Endothelial cell (in vitro differentiated cells): Measurements from ENCODE around the gene DDIT4. TPM values are rescaled to one million over a fixed set of nuclear protein-coding genes. Genes with fewer than 3 reads are reported as not detected.
"Not testable (repeated sequence)": the region's sequence is repeated elsewhere in the genome, so short reads cannot be mapped to it uniquely, and the experiment has no call there.

Experiments used
- DNase-seq: peaks from one replicate; pipeline ENCODE4 v3.0.0; 2021; ENCODE audit warnings: low spot score
- H3K27ac Mint-ChIP-seq: one replicate; pipeline ENCODE4 v1.8.0; 2021; ENCODE audit warnings: mixed read lengths, inconsistent platforms; ENCODE audit not compliant: unreplicated experiment
- H3K27me3 Mint-ChIP-seq: one replicate; pipeline ENCODE4 v1.8.0; 2021; ENCODE audit warnings: mild to moderate bottlenecking, moderate library complexity, mixed read lengths, inconsistent platforms; ENCODE audit not compliant: unreplicated experiment
- H3K36me3 Mint-ChIP-seq: one replicate; pipeline ENCODE4 v1.8.0; 2021; ENCODE audit warnings: mild to moderate bottlenecking, low read depth, mixed read lengths, inconsistent platforms; ENCODE audit not compliant: unreplicated experiment
- H3K4me1 Mint-ChIP-seq: one replicate; pipeline ENCODE4 v1.8.0; 2021; ENCODE audit warnings: mild to moderate bottlenecking, mixed read lengths, inconsistent platforms; ENCODE audit not compliant: unreplicated experiment
- H3K4me3 Mint-ChIP-seq: one replicate; pipeline ENCODE4 v1.8.0; 2021; ENCODE audit warnings: mild to moderate bottlenecking, mixed read lengths, inconsistent platforms; ENCODE audit not compliant: unreplicated experiment
- H3K9me3 Mint-ChIP-seq: one replicate; pipeline ENCODE4 v1.8.0; 2021; ENCODE audit warnings: mixed read lengths, inconsistent platforms; ENCODE audit not compliant: unreplicated experiment
- total RNA-seq: library from RNA; stranded (reverse); fragmentation: NEBNext Ultra II Directional; extraction: Animal tissue kit (Norgen Biotek cat#: 25700); gene quantifications from one replicate; pipeline ENCODE4 v1.2.1, GENCODE V29; 2021; ENCODE audit not compliant: unreplicated experiment
- TF ChIP-seq, protein P1 (sequence below): fragments of 200-600 bp; sonication (generic); IDR thresholded peaks from one replicate; pipeline ENCODE4 v1.5.0; 2021; ENCODE audit warnings: antibody characterized with exemption; ENCODE audit not compliant: unreplicated experiment

The DDIT4 gene
- total RNA-seq, 1 donor from 2014 or later, result 32.4 TPM

DNA sequence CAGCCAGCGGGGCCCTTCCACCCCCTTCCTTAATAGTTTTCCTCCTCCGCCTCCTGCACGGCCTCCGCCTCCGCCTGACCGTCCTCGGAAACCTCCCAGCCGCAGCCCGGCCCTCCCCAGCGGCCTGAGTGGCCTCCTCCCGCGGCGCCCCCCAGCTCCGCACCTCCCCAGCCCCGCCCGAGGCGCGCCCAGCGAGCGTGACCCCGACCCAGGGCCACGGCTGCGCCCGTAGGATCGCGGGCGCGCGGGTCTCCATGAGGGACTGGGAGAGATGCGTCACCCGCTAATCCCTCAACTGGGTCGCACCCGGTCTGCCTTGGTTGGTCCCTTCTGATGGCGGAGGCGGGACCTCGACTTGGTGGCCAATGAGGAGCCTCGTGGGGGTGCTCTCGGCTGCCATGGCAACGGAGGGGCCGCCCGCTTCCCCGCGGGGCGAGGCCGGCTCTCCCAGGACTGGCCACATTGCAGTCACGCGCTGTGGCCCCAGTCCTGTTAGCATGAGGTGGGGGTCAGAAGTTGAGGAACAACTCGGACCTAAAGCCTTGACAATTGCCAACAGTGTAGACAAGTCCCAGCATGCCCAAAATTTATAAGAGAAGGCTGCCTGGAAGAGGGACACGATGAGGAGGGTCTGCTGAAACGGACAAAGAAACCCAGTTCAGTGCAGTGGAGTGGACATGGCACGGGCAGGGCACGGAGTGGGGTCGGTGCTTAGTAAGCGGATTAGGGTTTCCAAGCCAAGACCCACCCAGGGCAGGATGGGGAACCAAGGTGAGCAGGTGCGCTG is 24.3 kb downstream of the DDIT4 start:
- peaks cover 11% of the 10 kb centered on the region for H3K27me3 Mint-ChIP-seq
- peak; percentile 95 for DNase-seq
- H3K4me3 Mint-ChIP-seq, result peak overlapping the region; percentile 65

GRCh38 chr10:72298592-72299519 is 25.1 kb downstream of the DDIT4 start:
- Mint-ChIP-seq H3K36me3 (no peaks in the 10 kb centered on the region), H3K4me3 (no peak overlapping the region), H3K4me1 (peaks cover 4% of the 10 kb centered on the region), H3K9me3 (no peaks in the 10 kb centered on the region), H3K27ac (peak overlapping the region; percentile 78), H3K27me3 (peaks cover 10% of the 10 kb centered on the region)
- TF ChIP-seq, protein P1, sequence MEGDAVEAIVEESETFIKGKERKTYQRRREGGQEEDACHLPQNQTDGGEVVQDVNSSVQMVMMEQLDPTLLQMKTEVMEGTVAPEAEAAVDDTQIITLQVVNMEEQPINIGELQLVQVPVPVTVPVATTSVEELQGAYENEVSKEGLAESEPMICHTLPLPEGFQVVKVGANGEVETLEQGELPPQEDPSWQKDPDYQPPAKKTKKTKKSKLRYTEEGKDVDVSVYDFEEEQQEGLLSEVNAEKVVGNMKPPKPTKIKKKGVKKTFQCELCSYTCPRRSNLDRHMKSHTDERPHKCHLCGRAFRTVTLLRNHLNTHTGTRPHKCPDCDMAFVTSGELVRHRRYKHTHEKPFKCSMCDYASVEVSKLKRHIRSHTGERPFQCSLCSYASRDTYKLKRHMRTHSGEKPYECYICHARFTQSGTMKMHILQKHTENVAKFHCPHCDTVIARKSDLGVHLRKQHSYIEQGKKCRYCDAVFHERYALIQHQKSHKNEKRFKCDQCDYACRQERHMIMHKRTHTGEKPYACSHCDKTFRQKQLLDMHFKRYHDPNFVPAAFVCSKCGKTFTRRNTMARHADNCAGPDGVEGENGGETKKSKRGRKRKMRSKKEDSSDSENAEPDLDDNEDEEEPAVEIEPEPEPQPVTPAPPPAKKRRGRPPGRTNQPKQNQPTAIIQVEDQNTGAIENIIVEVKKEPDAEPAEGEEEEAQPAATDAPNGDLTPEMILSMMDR, result no peak
- no peak for DNase-seq

More for the DNA sequence above, 24.3 kb downstream of the DDIT4 start:
- peak overlapping the region; percentile 78 for H3K27ac Mint-ChIP-seq
- peaks cover 4% of the 10 kb centered on the region for H3K4me1 Mint-ChIP-seq
- H3K36me3 Mint-ChIP-seq, result no peaks in the 10 kb centered on the region
- TF ChIP-seq, protein P1, result no peak
- no peaks in the 10 kb centered on the region for H3K9me3 Mint-ChIP-seq

DNA sequence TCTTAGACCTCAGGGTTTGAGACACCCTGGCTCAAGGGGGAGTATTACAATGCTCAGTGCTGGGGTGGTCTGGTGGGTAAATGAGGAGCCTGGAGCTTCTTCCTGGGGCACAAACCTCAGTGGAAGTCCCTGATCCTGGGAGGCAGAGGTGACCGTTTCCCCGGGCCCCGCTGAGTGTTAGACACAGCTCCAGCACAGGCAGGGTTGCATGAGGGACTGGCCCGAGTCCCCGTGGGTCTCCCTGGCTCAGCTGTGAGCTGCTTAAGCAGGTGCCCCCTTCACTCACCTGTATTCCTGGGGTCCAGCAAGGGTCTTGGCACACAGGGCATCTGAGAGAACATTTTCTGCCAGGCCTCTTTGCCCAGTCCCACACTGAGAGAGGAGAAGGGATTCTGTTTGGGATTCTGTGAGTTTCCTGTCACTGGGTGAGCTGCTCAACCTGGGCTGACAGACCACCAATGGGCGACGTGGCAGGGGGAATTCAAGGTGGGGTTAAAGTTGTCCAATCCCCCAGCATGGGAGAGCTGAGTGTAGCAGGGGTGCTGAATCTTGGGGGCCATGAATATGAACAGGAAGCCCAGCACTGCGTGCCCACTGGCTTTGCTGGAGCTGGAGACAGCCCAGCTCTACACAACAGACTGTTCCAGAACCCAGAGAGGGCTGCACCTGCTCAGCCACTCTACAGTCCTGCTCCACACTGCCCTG is 29.9 kb downstream of the DDIT4 start:
- Mint-ChIP-seq H3K36me3 (no peaks in the 10 kb centered on the region), H3K27me3 (peaks cover 6% of the 10 kb centered on the region), H3K9me3 (no peaks in the 10 kb centered on the region), H3K4me3 (no peak overlapping the region), H3K4me1 (peaks cover 7% of the 10 kb centered on the region), H3K27ac (no peak overlapping the region)
- TF ChIP-seq, protein P1, result no peak
- no peak for DNase-seq

GRCh38 chr10:72306215-72306760 is 32.6 kb downstream of the DDIT4 start:
- Mint-ChIP-seq H3K4me1 (peaks cover 29% of the 10 kb centered on the region), H3K9me3 (no peaks in the 10 kb centered on the region), H3K36me3 (peaks cover 5% of the 10 kb centered on the region), H3K27ac (no peak overlapping the region), H3K27me3 (peaks cover 9% of the 10 kb centered on the region), H3K4me3 (no peak overlapping the region)
- no peak for DNase-seq
- TF ChIP-seq, protein P1, result no peak

GRCh38 chr10:72307711-72308110 is 34.0 kb downstream of the DDIT4 start:
- H3K4me3 Mint-ChIP-seq, H3K9me3 Mint-ChIP-seq, H3K27me3 Mint-ChIP-seq, DNase-seq, H3K27ac Mint-ChIP-seq, H3K36me3 Mint-ChIP-seq: not testable (repeated sequence)
- H3K4me1 Mint-ChIP-seq, result peaks cover 29% of the 10 kb centered on the region
